Breast epithelium (tissue), 3 donors: ENCODE measurements around the gene CNTN2.

ENCODE experiments used
- CTCF ChIP-seq, 3 donors: fragments of 450-650 bp; IDR thresholded peaks; one replicate each; pipeline ENCODE4 v1.5.1; 2016 to 2017; ENCODE audit warnings: antibody characterized with exemption in 3 of 3, mild to moderate bottlenecking in 3 of 3, moderate library complexity in 3 of 3
- POLR2A ChIP-seq: fragments of 450-650 bp; IDR thresholded peaks from one replicate; pipeline ENCODE4 v1.6.1; 2016; ENCODE audit warnings: antibody characterized with exemption, mild to moderate bottlenecking, moderate library complexity

- TF ChIP-seq CTCF (IDR thresholded peaks at IDR 0.05) (no peak), POLR2A (no peak)
These were observed 12.8 kb upstream of the CNTN2 start for GRCh38 chr1:205030241-205030640.
